GM18520 (cell line): ENCODE data around the gene SKOR1.

Experiments used
- ATAC-seq: cut with Tn5 transposase; IDR thresholded peaks from one replicate; pipeline ENCODE4 v1.9.1; 2021; ENCODE audit not compliant: unreplicated experiment

The SKOR1 gene

DNA sequence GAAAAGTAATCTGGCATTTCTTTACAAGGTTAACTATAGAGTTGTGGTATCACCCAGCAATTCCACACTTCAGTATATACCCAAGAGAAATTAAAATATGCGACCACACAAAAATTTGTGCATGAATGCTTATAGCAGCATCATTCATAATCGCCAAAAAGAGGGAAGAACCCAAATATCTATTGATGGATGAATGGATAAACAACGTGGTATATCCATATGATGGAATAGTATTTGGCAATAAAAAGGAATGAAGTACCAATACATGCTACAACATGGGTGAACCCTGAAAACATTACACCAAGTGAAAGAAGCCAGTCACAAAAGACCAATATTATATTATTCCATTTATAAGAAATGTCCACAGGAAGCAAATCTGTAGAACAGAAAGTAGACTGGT lies 8.6 kb upstream of the SKOR1 start:
- ATAC-seq = no peak

GRCh38 chr15:67818464-67818863 lies 6.8 kb upstream of the SKOR1 start:
- ATAC-seq = no peak

- no peak for ATAC-seq
These were observed 5.7 kb upstream of the SKOR1 start for GRCh38 chr15:67819636-67820035.

DNA sequence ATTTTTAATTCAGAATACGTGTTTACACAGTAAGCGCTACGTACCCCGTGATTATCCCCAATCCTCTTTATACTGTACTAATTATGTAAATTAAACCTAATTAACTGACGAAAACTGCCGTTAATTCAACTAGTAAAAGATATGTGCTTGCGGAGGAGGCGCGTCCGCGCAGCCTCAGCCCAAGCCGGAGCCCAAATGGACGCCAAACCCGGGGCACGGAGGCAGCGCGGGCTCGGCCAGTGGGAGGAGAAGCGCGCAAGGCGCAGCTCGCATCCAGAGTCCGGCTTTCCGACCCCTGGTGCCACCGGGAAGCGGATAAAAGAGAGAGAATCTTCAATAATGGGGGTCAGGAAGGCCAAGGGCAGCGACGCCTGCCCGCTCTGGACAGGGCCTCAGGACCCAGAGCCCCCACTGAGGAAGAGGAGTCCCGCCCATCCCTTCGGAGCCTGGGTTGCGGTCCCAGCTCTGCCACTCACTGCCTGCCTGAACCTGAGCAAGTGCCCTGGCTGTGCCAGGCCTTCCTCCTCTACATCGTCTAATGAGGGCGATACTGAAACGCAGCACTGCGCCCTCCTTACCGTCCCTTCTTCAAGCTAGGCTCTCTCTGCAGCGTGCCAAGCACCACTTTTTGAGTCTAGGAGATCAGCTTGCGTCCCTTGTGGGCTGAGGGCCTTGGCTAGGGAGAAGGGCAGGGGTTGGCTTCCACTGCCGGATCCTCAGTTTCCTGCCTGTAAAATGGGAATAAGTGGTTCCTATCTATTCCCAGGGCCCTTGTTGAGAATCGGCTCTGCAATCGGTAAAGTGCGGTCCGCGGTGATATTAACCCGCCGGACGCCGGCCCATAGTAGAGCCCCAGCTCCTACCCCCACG lies 5.0 kb upstream of the SKOR1 start:
- ATAC-seq = no peak

GRCh38 chr15:67820992-67821783 lies 4.1 kb upstream of the SKOR1 start:
- no peak for ATAC-seq

DNA sequence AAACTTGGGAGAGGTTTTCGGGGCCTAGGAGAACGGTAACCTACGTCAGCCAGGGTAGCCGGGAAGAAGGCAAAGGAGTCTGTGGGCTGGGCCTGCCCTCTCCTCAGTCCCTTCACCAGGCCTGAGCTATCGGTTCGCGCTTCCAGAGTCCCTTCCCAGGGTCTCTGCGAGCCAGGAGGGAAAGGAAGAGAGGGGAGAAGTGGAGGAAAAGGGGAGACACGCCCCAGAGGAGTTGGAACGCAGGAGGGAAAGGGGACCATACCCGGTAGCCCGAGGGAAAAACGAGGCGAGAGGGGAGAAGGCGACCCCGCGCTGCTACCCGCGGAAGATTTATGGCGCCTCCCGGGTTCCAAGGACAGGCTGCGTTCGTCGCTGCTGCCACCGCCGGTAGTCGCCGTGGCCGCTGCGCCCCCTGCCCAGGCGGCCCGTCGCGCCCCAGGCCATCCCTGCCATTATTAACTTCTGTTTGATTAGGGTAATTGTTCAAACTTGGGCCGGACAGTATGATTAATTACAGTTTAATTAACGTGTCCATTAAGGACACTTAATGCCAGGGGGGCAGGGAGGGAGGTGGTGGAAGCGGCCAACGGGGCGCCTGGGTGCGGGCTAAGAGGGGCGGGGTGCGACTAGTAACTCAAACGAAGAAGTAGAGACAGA lies 3.4 kb upstream of the SKOR1 start:
- ATAC-seq = no peak

DNA sequence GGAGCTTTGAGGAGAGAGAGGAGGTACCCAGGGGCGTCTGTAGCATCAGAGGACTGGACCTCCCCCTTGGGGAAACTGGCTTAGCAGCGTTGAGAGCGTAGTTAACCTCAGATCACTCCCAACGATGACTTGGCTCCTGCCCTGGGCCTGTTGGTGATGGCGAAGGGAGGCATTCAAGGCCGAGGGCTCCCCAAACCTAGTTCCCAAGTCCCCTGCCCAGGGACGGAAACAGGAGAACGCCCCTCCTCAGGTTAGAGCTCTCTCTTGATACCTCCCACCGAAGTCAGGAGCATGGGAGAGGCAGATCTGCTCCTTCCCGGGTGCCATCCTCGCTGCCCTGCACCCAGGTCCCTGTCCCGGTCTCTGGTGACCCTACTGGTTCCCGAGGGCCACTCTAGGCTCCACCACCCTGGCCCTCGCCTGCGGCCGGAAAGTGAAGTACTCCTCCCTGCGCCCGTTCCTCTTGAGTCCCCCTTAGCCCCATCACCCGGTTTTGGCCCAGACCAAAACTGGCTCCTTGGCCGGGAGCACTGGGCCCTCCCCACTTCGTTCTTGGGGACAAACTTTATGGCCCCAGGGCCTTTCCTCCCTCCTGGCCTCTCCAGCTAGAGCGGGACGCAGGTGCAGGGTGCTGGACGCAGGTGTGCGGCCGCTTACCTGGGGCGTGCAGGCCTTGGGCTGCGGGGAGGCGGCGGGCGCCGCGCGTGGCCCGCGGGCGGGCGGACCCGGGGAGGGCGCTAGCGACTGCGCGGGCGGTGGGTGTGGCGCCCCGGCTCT lies 2.6 kb upstream of the SKOR1 start:
- ATAC-seq = no peak

- ATAC-seq = no peak
These were observed 1.8 kb upstream of the SKOR1 start for GRCh38 chr15:67823314-67824196.

GRCh38 chr15:67824197-67824968 lies 926 bp upstream of the SKOR1 start:
- no peak for ATAC-seq

DNA sequence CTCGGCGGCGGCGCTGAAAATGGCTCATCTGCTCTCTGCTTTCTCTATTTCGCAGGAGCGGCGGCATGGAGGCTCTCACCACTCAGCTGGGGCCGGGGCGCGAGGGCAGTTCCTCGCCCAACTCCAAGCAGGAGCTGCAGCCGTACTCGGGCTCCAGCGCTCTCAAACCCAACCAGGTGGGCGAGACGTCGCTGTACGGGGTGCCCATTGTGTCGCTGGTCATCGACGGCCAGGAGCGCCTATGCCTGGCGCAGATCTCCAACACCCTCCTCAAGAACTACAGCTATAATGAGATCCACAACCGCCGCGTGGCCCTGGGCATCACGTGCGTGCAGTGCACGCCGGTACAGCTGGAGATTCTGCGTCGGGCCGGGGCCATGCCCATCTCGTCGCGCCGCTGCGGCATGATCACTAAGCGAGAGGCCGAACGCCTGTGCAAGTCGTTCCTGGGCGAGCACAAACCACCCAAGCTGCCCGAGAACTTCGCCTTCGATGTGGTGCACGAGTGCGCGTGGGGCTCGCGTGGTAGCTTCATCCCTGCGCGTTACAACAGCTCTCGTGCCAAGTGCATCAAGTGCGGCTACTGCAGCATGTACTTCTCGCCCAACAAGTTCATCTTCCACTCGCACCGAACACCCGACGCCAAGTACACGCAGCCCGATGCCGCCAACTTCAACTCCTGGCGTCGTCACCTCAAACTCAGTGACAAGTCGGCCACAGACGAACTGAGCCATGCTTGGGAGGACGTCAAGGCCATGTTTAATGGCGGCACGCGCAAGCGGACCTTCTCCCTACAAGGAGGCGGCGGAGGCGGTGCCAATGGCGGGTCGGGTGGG lies 790 bp downstream of the SKOR1 start:
- ATAC-seq = no peak

DNA sequence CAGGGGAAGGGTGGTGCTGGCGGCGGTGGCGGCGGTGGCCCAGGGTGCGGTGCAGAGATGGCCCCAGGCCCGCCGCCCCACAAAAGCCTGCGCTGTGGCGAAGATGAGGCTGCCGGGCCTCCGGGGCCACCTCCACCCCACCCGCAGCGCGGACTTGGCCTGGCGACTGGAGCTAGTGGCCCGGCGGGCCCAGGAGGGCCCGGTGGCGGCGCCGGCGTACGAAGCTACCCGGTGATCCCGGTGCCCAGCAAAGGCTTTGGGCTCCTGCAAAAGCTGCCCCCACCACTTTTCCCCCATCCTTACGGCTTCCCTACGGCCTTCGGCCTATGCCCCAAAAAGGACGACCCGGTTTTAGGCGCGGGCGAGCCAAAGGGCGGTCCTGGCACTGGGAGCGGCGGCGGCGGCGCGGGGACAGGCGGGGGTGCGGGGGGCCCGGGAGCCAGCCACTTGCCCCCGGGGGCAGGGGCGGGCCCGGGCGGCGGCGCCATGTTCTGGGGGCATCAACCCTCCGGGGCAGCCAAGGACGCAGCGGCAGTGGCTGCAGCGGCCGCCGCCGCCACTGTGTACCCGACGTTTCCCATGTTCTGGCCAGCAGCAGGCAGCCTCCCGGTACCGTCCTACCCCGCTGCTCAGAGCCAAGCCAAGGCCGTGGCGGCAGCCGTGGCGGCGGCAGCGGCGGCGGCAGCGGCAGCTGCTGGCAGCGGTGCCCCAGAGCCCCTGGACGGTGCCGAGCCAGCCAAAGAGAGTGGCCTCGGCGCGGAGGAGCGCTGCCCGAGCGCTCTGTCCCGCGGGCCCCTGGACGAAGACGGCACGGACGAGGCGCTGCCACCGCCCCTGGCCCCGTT lies 1.6 kb downstream of the SKOR1 start:
- ATAC-seq = no peak

DNA sequence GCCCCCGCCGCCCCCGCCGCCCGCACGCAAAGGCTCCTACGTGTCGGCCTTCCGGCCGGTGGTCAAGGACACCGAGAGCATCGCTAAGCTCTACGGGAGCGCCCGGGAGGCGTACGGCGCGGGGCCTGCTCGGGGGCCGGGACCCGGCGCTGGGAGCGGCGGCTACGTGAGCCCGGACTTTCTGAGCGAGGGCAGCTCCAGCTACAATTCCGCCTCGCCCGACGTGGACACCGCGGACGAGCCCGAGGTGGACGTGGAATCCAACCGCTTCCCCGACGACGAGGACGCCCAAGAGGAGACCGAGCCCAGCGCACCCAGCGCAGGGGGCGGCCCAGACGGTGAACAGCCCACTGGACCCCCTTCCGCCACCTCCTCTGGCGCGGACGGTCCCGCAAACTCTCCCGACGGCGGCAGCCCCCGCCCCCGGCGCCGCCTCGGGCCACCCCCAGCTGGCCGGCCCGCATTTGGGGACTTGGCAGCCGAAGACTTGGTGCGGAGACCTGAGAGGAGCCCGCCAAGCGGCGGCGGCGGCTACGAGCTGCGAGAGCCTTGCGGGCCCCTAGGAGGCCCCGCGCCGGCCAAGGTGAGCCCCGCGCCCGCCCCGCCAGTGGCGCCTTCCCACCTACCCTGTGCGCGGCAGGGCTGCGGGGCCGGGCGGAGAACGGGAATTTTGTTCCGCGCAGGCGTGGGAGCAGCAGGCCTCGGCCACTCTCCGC lies 2.4 kb downstream of the SKOR1 start:
- ATAC-seq = no peak

- ATAC-seq = no peak
These were observed 3.1 kb downstream of the SKOR1 start for GRCh38 chr15:67828278-67828968.

DNA sequence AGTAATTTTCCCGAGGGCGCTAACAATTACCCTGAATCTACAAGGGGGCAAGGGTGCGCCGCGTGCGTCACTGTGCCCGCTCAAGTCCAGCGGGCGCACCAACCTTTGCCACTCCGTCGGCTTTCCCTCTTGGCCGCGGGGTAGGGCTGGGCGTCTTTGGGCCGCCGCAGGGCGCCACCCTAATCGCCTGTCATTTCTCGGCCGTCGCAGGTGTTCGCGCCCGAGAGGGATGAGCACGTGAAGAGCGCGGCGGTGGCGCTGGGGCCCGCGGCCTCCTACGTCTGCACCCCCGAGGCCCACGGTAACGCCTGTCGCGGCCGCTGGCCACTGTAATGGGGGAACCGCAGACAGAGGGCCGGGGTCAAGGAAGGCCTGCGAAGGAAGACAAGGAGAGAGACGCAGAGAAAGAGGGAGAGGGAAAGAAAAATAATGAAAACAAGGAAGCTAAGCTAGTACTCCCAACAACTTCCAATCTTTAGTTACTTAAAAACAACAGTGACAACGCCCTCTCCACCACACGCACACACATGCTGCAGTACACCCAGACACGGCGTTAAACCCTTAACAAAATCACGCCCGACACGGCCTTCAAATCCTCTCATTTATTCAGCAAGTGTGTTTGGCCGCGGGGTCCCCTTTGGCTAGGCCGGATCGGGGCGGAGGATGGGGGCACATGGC lies 3.8 kb downstream of the SKOR1 start:
- ATAC-seq = no peak

GRCh38 chr15:67829647-67830504 lies 4.6 kb downstream of the SKOR1 start:
- ATAC-seq = no peak
